GM12878 (cell line): ENCODE measurements around the gene NFKBIB. TPM values are rescaled to one million over a fixed set of nuclear protein-coding genes. Genes with fewer than 3 reads are reported as not detected.

ENCODE experiments used
- ATAC-seq: fragments of 200-7000 bp; cut with Tn5 transposase; 3 replicates; pipeline ENCODE4 v1.9.1; 2020; ENCODE audit warnings: mild to moderate bottlenecking, moderate library complexity
- BruUV-seq: library from RNA; stranded (reverse); fragments of 400-500 nt; replicated peaks from 2 replicates; lab custom pipeline; 2021; lab: Mats Ljungman, UMichigan
- CTCF ChIA-PET: fragments of 300-600 bp; sonication (Branson Sonifier 250); formaldehyde crosslinking; extraction: SDS; loops from one replicate; lab custom pipeline; 2021; ENCODE audit warnings: inconsistent platforms; lab: Yijun Ruan, JAX
- POLR2A ChIA-PET: fragments of 350-600 bp; formaldehyde crosslinking; extraction: SDS; loops from one replicate; lab custom pipeline; 2021; ENCODE audit warnings: inconsistent platforms; lab: Charles Lee
- RAD21 ChIA-PET: fragments of 300-600 bp; sonication (Branson Sonifier 250); formaldehyde crosslinking; loops from one replicate; lab custom pipeline; 2023; ENCODE audit warnings: antibody characterized with exemption; ENCODE audit not compliant: unreplicated experiment; lab: Charles Lee
- SMC1A ChIA-PET: fragments of 300-600 bp; sonication (Branson Sonifier 250); formaldehyde crosslinking; loops from one replicate; lab custom pipeline; 2023; ENCODE audit not compliant: unreplicated experiment, uncharacterized antibody; lab: Charles Lee
- DNase-seq: peaks from one replicate; pipeline ENCODE4 v3.0.0-alpha.2; 2011; ENCODE audit warnings: low read depth, low spot score
- FAIRE-seq: peaks from 3 replicates; lab custom pipeline; 2011; peaks lifted over from hg19 to GRCh38; lab: Jason Lieb, UNC
- H2AFZ ChIP-seq: 2 replicates; pipeline ENCODE4 v1.6.0; 2011; ENCODE audit warnings: low read depth, low read length, control low read depth; ENCODE audit not compliant: control insufficient read depth
- H3K27ac ChIP-seq: 2 replicates; pipeline ENCODE4 v1.5.1; 2011; ENCODE audit warnings: control low read depth; ENCODE audit not compliant: control insufficient read depth, insufficient read depth
- H3K27me3 ChIP-seq, 2 experiments: replicated peaks in 1 of 2; 2 replicates each; pipeline versions ENCODE4 v1.6.0 to v1.6.1; 2011; ENCODE audit warnings: low read length in 1 of 2; ENCODE audit not compliant: control insufficient read depth in 2 of 2, insufficient read depth in 2 of 2
- H3K36me3 ChIP-seq, 2 experiments: 2 replicates each; pipeline ENCODE4 v1.5.1; 2011; ENCODE audit warnings: low read length in 1 of 2; ENCODE audit not compliant: control insufficient read depth in 2 of 2, insufficient read depth in 2 of 2
- H3K4me1 ChIP-seq: 2 replicates; pipeline ENCODE4 v1.6.1; 2011; ENCODE audit warnings: mild to moderate bottlenecking, low read length, moderate library complexity, mixed read lengths; ENCODE audit not compliant: control insufficient read depth, insufficient read depth
- H3K4me2 ChIP-seq: 2 replicates; pipeline ENCODE4 v1.6.0; 2011; ENCODE audit warnings: control low read depth; ENCODE audit not compliant: control insufficient read depth, insufficient read depth
- H3K4me3 ChIP-seq: fragments of 200-600 bp; sonication (generic); 2 replicates; pipeline ENCODE4 v1.5.1; 2016
- H3K79me2 ChIP-seq: 2 replicates; pipeline ENCODE4 v1.6.0; 2011; ENCODE audit warnings: low read length; ENCODE audit not compliant: control insufficient read depth, insufficient read depth
- H3K9ac ChIP-seq: 2 replicates; pipeline ENCODE4 v1.8.0; 2011; ENCODE audit warnings: low read length, control low read depth, mixed read lengths; ENCODE audit not compliant: control insufficient read depth, insufficient read depth
- H3K9me3 ChIP-seq: replicated peaks from 3 replicates; pipeline ENCODE4 v1.5.1; 2011; ENCODE audit warnings: mild to moderate bottlenecking, low read length; ENCODE audit not compliant: control insufficient read depth, insufficient read depth
- H4K20me1 ChIP-seq: 2 replicates; pipeline ENCODE4 v1.6.0; 2011; ENCODE audit not compliant: control insufficient read depth, insufficient read depth
- NR2F1 ChIP-seq: fragments of 450-650 bp; conservative IDR thresholded peaks from 2 replicates; pipeline ENCODE4 v1.6.1; 2017; ENCODE audit warnings: mild to moderate bottlenecking
- SKIL ChIP-seq: fragments of 450-650 bp; IDR thresholded peaks from 2 replicates; pipeline ENCODE4 v1.6.1; 2017; ENCODE audit warnings: mild to moderate bottlenecking, low read depth, inconsistent platforms; ENCODE audit not compliant: poor library complexity, severe bottlenecking
- TCF7 ChIP-seq: IDR thresholded peaks from 2 replicates; pipeline ENCODE4 v1.6.1; 2014; ENCODE audit warnings: antibody characterized with exemption, borderline replicate concordance
- WGBS: methylation state at CpG from one replicate; pipeline ENCODE4 v1.1.6; 2016; ENCODE audit warnings: low lambda C conversion rate; ENCODE audit not compliant: insufficient replicate concordance, insufficient coverage; ENCODE audit errors: missing lambda C conversion rate; 5-methylcytosine and 5-hydroxymethylcytosine counted together
- in situ Hi-C: fragments of 300-500 bp; cut with MboI; formaldehyde crosslinking; loops from 9 replicates; pipeline ENCODE4 v1.14.3; 2018; ENCODE audit warnings: mixed read lengths
- intact Hi-C: fragments of 100-400 bp; cut with micrococcal nuclease; formaldehyde crosslinking; loops from one replicate; pipeline ENCODE4 v1.14.2; 2022; ENCODE audit not compliant: unreplicated experiment
- polyA plus RNA-seq, 11 experiments: library from polyadenylated mRNA; depleted of rRNA in 4 of 11; unstranded in 6 of 11; stranded (reverse) in 5 of 11; fragments of >200 nt; fragmentation: Nextera tagmentation in 4 of 11; fragmentation: Illumina TruSeq in 1 of 11; extraction: Ambion mirVana in 4 of 11; extraction: Trizol in 1 of 11; gene quantifications; 1 replicate in 1 of 11; 2 replicates in 10 of 11; pipeline versions ENCODE4 v1.2.1 to v1.2.3, GENCODE V29; 2011 to 2016; ENCODE audit warnings: inconsistent platforms in 2 of 11, missing spikeins in 2 of 11, low read depth in 1 of 11
- total RNA-seq, 4 experiments: library from RNA; depleted of rRNA in 3 of 4; stranded (reverse); fragments of >200 nt in 3 of 4; fragmentation: Illumina TruSeq in 1 of 4; extraction: Trizol in 1 of 4; gene quantifications; 2 replicates each; pipeline versions ENCODE4 v1.2.1 to v1.2.3, GENCODE V29; 2013 to 2021

NFKBIB gene
- total and polyA plus RNA-seq, 10 of the 15 experiments (the other 5 are each of a cell fraction or from before 2014, with no cell fraction given): 1.2 to 60.9 (median 31.0) TPM

GRCh38 chr19:38918526-38918925 is 18.8 kb downstream of the NFKBIB start:
- FAIRE-seq: no peak
- POLR2A ChIA-PET: interaction anchor here (0.5 kb wide), 1 partner anchor 502 kb away, joined by 3 read pairs; no protein-coding TSS in a partner anchor
- Histone ChIP-seq H3K4me3 (no peak overlapping the region), H3K4me1 (no peaks in the 10 kb centered on the region), H3K4me2 (no peak overlapping the region), H3K79me2 (no peaks in the 10 kb centered on the region), H4K20me1 (no peaks in the 10 kb centered on the region), H3K36me3 (peaks cover 0 to 8% of the 10 kb centered on the region in 2 experiments; a peak in 2 of 4 replicates), H3K27me3 (no peaks in the 10 kb centered on the region), H3K9ac (no peak overlapping the region), H2AFZ (no peak overlapping the region), H3K27ac (no peak overlapping the region), H3K9me3 (no peaks in the 10 kb centered on the region)
- ATAC-seq: no peak
- CTCF ChIA-PET: interaction anchor here (2.3 kb wide), 1 partner anchor 11 kb away, joined by 14 read pairs; the partner anchor contains the start of genes MRPS12 and SARS2
- in situ Hi-C loops: no loop called here
- intact Hi-C loops: no loop called here
- no peak for DNase-seq
- TF ChIP-seq SKIL (no peak), NR2F1 (no peak), TCF7 (no peak)
- WGBS: 77% methylated on average over 10 of the region's 10 CpGs
- SMC1A ChIA-PET: no interaction called here
- BruUV-seq: no TSS peak
- RAD21 ChIA-PET: no interaction called here
